ENCODE results near the gene FGD4. TPM values are rescaled to one million over a fixed set of nuclear protein-coding genes. Genes with fewer than 3 reads are reported as not detected.
"Not testable (repeated sequence)": the region's sequence is repeated elsewhere in the genome, so short reads cannot be mapped to it uniquely, and the experiment has no call there.

The FGD4 gene
- total and polyA plus RNA-seq, 8 donors = 5.5 to 138 (median 80.8) TPM

- Histone ChIP-seq H3K9me3 (no peaks in the 10 kb centered on the region), H3K4me3 (no peak overlapping the region), H3K4me1 (peaks cover 27 to 91% (median 49%) of the 10 kb centered on the region in 4 donors), H3K27me3 (no peaks in the 10 kb centered on the region), H3K36me3 (peaks cover 6 to 29% (median 11%) of the 10 kb centered on the region in 4 donors), H3K27ac (peak overlapping the region; percentile 25 to 68 (median 57))
- intact Hi-C loops (cut with DNase I; ENCODE audit: low total_unique reads) = no loop called here
- TF ChIP-seq POLR2A (IDR thresholded peaks at IDR 0.05) (no peak), EP300 (IDR thresholded peaks at IDR 0.05) (no peak), POLR2AphosphoS5 (IDR thresholded peaks at IDR 0.05) (no peak), CTCF (IDR thresholded peaks at IDR 0.05) (no peak)
- no peak for DNase-seq
- WGBS, 5 donors = 88 to 95% (median 92%) methylated on average over 4 of the region's 4 CpGs
Measured at GRCh38 chr12:32560520-32560919, 161.2 kb downstream of the FGD4 start.

- DNase-seq = peak in 1 of 2 donors; percentile 64
- peaks cover 40 to 94% (median 60%) of the 10 kb centered on the region in 4 donors for H3K4me1 ChIP-seq
- H3K27ac ChIP-seq = peak overlapping the region; percentile 56 to 72 (median 64)
- 49 to 67% (median 54%) methylated on average over 11 of the region's 11 CpGs for WGBS, 5 donors
- intact Hi-C loops (cut with DNase I; ENCODE audit: low total_unique reads) = no loop called here
- no peaks in the 10 kb centered on the region for H3K27me3 ChIP-seq
- H3K9me3 ChIP-seq = no peaks in the 10 kb centered on the region
- peaks cover 6 to 27% (median 14%) of the 10 kb centered on the region in 4 donors for H3K36me3 ChIP-seq
- no peak overlapping the region for H3K4me3 ChIP-seq
- TF ChIP-seq EP300 (IDR thresholded peaks at IDR 0.05) (no peak), POLR2A (IDR thresholded peaks at IDR 0.05) (no peak), POLR2AphosphoS5 (IDR thresholded peaks at IDR 0.05) (peak in 1 of 3 donors; percentile 8), CTCF (IDR thresholded peaks at IDR 0.05) (no peak)
Measured at GRCh38 chr12:32561931-32562341, 162.6 kb downstream of the FGD4 start.

GRCh38 chr12:32562413-32562812 is 163.1 kb downstream of the FGD4 start:
- Histone ChIP-seq H3K4me1 (peaks cover 44 to 97% (median 64%) of the 10 kb centered on the region in 4 donors), H3K36me3 (peaks cover 6 to 27% (median 15%) of the 10 kb centered on the region in 4 donors), H3K27ac (peak overlapping the region in 4 of 5 donors; percentile 56 to 72 (median 66))
- H3K27me3 ChIP-seq; H3K9me3 ChIP-seq; intact Hi-C loops (cut with DNase I; ENCODE audit: low total_unique reads); DNase-seq; H3K4me3 ChIP-seq: not testable (repeated sequence)
- whole genome bisulfite sequencing, 5 donors = 37 to 57% (median 51%) methylated on average over 4 to 6 of the region's 6 CpGs

- Histone ChIP-seq H3K27me3 (no peaks in the 10 kb centered on the region), H3K4me1 (peaks cover 47 to 93% (median 60%) of the 10 kb centered on the region in 4 donors), H3K36me3 (peaks cover 6 to 29% (median 16%) of the 10 kb centered on the region in 4 donors), H3K27ac (peak overlapping the region; percentile 10 to 73 (median 64)), H3K9me3 (no peaks in the 10 kb centered on the region), H3K4me3 (no peak overlapping the region)
- no peak for TF ChIP-seq EP300 (IDR thresholded peaks at IDR 0.05)
- no peak for TF ChIP-seq POLR2A (IDR thresholded peaks at IDR 0.05)
- TF ChIP-seq POLR2AphosphoS5 (IDR thresholded peaks at IDR 0.05) = peak in 2 of 3 donors; percentile 51 to 79
- no peak for TF ChIP-seq CTCF (IDR thresholded peaks at IDR 0.05)
- 20 to 52% (median 30%) methylated on average over 2 of the region's 2 CpGs for WGBS, 5 donors
- intact Hi-C loops (cut with DNase I; ENCODE audit: low total_unique reads) = no loop called here
- DNase-seq = peak in 1 of 2 donors; percentile 56
Measured at GRCh38 chr12:32566663-32567295, 167.4 kb downstream of the FGD4 start.

- H3K4me3 ChIP-seq = no peak overlapping the region
- no peaks in the 10 kb centered on the region for H3K27me3 ChIP-seq
- WGBS, 5 donors = 28 to 56% (median 38%) methylated on average over 6 of the region's 6 CpGs
- TF ChIP-seq POLR2AphosphoS5 (IDR thresholded peaks at IDR 0.05) (no peak), CTCF (IDR thresholded peaks at IDR 0.05) (no peak), POLR2A (IDR thresholded peaks at IDR 0.05) (no peak), EP300 (IDR thresholded peaks at IDR 0.05) (no peak)
- no peak for DNase-seq
- H3K4me1 ChIP-seq = peaks cover 47 to 93% (median 58%) of the 10 kb centered on the region in 4 donors
- intact Hi-C loops (cut with DNase I; ENCODE audit: low total_unique reads) = no loop called here
- H3K27ac ChIP-seq = peak overlapping the region; percentile 10 to 73 (median 38)
- peaks cover 6 to 29% (median 16%) of the 10 kb centered on the region in 4 donors for H3K36me3 ChIP-seq
- H3K9me3 ChIP-seq = no peaks in the 10 kb centered on the region
Measured at GRCh38 chr12:32567296-32567674, 167.9 kb downstream of the FGD4 start.
